ENCODE measurements around the gene GPD2.

- TF ChIP-seq CTCF (IDR thresholded peaks at IDR 0.05; ENCODE audit: low read length) (no peak), EZH2 (optimal IDR thresholded peaks at IDR 0.05; ENCODE audit: low read depth, low read length) (no peak)
These were observed 45.1 kb downstream of the GPD2 start for GRCh38 chr2:156481312-156481711.

Measured in MM.1S (cell line).